Effector CD8-positive, alpha-beta T cell (primary cell): ENCODE measurements around the gene ATL2.

Experiments
- DNase-seq: peaks from one replicate; lab custom pipeline; 2025; lab: John Stamatoyannopoulos, UW

Gene ATL2

DNA sequence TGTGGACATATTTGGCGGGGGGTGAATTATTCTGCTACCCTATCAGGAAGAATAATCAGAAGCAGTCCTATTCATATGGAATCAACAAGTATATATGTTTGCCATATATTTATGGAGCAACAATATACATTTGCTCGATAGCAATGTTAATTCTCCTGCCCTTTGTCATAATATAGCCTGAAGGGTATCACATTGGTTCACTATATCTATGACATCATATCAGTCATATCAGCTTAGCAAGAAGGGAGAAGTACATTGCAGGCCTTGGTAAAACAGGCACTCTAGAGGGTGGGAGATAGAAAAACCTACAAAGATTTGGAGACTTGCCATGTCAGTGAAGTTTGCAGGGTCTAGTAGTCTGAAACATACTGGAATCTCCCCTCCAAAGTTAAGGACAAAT, 128.4 kb downstream of the ATL2 start:
- DNase-seq, result no peak

GRCh38 chr2:38248255-38248654, 128.8 kb downstream of the ATL2 start:
- DNase-seq, result no peak

- no peak for DNase-seq
These were observed 131.0 kb downstream of the ATL2 start for GRCh38 chr2:38246105-38246504.

GRCh38 chr2:38245114-38245641, 131.9 kb downstream of the ATL2 start:
- no peak for DNase-seq

- no peak for DNase-seq
These were observed 132.8 kb downstream of the ATL2 start for GRCh38 chr2:38244301-38244700.
